Measurements from ENCODE around the gene HDAC4. TPM values are rescaled to one million over a fixed set of nuclear protein-coding genes. Genes with fewer than 3 reads are reported as not detected.
A peak's percentile ranks its signal among the peaks of the same experiment; 100 is the strongest.

The HDAC4 gene
- total RNA-seq, 6 experiments from 2014 or later, result 7.4 to 13.0 (median 9.5) TPM

DNA sequence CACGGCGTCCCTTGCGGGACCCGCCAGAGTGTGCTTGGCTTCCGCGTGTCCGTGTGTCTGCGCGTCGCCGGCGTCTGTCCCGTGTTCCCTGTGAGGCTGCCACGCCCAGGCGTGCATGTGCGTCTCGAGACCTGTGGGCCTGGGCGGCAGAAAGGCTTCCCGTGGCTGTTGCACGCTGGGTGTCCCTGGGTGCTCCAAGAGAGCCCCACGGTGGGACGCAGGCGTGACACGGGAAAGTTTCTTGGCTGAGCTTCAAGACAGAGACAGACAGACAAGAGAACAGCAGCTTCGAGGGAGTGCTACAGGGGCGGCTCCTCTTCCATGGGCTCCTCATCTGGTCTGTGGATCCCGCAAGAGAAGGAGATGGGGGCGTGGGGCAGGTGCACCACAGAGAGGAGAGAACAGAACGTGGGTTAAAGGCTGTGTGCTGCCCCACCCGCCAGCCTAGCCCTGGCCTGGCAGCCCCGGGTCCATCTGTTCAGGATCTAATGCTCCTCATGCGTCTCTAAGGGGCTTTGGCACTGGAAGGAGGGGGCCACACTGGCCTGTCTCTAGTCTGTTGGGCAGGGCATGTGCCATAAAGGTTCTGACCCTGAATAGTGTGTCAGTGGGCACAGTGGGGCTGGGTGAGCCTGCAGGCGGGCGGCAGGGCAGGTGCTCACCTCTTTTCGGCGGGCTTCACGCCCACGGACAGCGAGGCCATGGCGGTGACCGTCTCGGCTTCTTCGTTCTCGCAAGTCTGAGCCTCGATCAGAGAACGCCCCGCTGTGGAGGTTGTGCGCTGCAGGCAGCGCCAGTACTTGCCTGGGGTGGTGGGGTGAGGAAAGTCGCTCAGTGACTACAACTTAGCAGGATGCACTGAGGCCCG is 347.8 kb downstream of the HDAC4 start:
- Mint-ChIP-seq H3K9me3 (no peaks in the 10 kb centered on the region), H3K36me3 (ENCODE audit: low read depth) (peaks cover 5% of the 10 kb centered on the region; the same call in 1 of the 2 replicates), H3K27me3 (ENCODE audit: insufficient read depth) (no peaks in the 10 kb centered on the region; the same call in 1 of the 2 replicates), H3K4me1 (ENCODE audit: low read depth) (peaks cover 5% of the 10 kb centered on the region; the same call in 1 of the 2 replicates), H3K27ac (no peak overlapping the region), H3K4me3 (no peak overlapping the region)
- TF ChIP-seq, protein P1, sequence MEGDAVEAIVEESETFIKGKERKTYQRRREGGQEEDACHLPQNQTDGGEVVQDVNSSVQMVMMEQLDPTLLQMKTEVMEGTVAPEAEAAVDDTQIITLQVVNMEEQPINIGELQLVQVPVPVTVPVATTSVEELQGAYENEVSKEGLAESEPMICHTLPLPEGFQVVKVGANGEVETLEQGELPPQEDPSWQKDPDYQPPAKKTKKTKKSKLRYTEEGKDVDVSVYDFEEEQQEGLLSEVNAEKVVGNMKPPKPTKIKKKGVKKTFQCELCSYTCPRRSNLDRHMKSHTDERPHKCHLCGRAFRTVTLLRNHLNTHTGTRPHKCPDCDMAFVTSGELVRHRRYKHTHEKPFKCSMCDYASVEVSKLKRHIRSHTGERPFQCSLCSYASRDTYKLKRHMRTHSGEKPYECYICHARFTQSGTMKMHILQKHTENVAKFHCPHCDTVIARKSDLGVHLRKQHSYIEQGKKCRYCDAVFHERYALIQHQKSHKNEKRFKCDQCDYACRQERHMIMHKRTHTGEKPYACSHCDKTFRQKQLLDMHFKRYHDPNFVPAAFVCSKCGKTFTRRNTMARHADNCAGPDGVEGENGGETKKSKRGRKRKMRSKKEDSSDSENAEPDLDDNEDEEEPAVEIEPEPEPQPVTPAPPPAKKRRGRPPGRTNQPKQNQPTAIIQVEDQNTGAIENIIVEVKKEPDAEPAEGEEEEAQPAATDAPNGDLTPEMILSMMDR (IDR thresholded peaks at IDR 0.05), result no peak
- DNase-seq, result no peak

DNA sequence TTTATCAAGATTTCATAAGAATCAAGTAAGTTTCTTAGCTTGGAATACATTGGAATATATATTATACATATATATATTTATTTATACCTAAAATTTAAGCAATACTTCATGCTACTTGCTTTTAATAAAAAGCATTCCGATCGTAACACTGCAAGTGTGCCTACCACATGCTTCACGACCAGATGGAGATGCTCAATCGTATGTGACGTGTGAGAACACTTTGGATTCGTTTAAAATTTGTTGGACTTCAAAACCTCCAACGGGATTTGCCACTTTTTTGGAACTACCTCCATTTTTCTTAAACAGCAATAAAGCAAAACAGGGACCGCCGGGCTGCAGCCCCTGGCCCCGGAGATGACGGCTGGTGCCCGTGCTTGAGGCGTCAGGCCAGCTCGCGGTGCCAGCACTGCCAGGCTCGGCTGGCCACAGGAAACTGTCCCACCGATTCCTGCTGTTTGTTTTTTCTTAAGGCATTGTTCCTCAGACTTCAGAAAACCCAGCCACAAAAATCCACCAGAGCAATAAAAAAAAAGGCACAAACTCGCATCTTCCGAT is 348.9 kb downstream of the HDAC4 start:
- no peak for DNase-seq
- Mint-ChIP-seq H3K36me3 (ENCODE audit: low read depth) (peaks cover 5% of the 10 kb centered on the region; the same call in 1 of the 2 replicates), H3K9me3 (no peaks in the 10 kb centered on the region), H3K27me3 (ENCODE audit: insufficient read depth) (no peaks in the 10 kb centered on the region; the same call in 1 of the 2 replicates), H3K4me1 (ENCODE audit: low read depth) (peaks cover 5% of the 10 kb centered on the region; the same call in 1 of the 2 replicates), H3K27ac (no peak overlapping the region), H3K4me3 (no peak overlapping the region)
- TF ChIP-seq, protein P1 (IDR thresholded peaks at IDR 0.05), result no peak

DNA sequence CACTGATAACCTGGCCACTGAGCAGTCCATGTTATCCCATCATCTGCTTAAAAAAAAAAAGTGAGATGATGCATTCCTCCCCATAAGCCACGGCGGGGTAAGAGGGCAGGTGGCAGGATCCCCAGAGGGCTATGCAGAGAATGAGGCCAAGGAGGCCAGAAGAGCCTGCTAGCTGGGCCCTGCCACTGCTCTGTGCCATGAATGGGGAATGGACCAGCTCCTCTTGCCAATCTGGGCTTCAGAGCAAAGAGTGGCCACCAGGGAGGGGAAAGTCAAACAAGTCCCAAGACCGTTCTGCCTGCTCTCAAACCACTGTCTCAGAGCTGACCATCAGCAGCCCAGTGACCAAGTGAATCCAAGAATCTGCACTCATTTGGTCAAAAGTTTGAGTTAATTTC is 350.6 kb downstream of the HDAC4 start:
- DNase-seq, result no peak
- H3K27ac Mint-ChIP-seq, result no peak overlapping the region

DNA sequence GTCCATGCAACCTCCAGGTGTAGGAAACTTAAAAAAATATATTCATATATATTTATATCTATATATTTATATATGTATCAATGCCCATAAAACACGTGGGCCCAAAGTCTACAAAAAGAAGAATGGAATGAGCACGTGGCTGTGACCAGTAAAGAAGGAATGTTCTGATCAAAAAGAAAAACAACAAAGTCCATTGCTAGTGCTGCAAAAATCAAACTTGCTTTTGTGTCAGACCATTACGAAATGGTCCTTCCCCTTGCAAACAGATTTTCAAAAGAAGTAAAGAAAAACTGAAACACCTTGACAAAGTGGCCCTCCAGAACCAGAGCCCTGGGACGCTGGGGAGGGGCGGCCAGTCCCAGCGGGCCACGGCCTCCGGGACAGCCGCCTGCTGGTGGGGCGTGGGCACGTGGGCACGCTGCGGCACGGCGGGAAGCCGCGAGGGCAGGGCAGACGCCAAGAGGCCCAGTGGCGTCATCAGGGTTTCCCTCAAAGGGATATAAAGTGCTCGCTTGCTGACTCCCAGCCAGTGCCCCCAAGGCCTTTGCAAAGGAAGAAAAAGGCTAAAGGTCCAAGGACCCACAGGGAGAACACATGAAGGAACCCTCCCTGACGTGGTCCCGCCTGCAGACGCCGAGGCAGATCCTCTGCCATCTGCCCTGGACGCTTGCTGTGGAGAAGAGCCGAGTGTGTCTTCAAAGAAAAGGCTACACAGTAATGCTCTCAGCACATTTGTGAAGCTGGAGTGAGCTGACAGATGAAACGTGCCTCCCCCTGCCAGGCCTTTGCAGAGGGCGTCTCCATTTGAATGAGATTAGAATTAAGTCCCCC is 351.2 kb downstream of the HDAC4 start:
- H3K9me3 Mint-ChIP-seq, result no peaks in the 10 kb centered on the region
- H3K36me3 Mint-ChIP-seq (ENCODE audit: low read depth), result no peaks in the 10 kb centered on the region
- no peak overlapping the region for H3K27ac Mint-ChIP-seq
- peak; percentile 12 for DNase-seq
- no peaks in the 10 kb centered on the region; the same call in 1 of the 2 replicates for H3K27me3 Mint-ChIP-seq (ENCODE audit: insufficient read depth)
- H3K4me1 Mint-ChIP-seq (ENCODE audit: low read depth), result peaks cover 5% of the 10 kb centered on the region; the same call in 1 of the 2 replicates
- H3K4me3 Mint-ChIP-seq, result no peak overlapping the region
- TF ChIP-seq, protein P1 (IDR thresholded peaks at IDR 0.05), result no peak

More for the DNA sequence above, 350.6 kb downstream of the HDAC4 start:
- Mint-ChIP-seq H3K9me3 (no peaks in the 10 kb centered on the region), H3K4me3 (no peak overlapping the region), H3K36me3 (ENCODE audit: low read depth) (peaks cover 4% of the 10 kb centered on the region; the same call in 1 of the 2 replicates), H3K27me3 (ENCODE audit: insufficient read depth) (no peaks in the 10 kb centered on the region; the same call in 1 of the 2 replicates), H3K4me1 (ENCODE audit: low read depth) (peaks cover 5% of the 10 kb centered on the region; the same call in 1 of the 2 replicates)
- TF ChIP-seq, protein P1 (IDR thresholded peaks at IDR 0.05), result no peak

DNA sequence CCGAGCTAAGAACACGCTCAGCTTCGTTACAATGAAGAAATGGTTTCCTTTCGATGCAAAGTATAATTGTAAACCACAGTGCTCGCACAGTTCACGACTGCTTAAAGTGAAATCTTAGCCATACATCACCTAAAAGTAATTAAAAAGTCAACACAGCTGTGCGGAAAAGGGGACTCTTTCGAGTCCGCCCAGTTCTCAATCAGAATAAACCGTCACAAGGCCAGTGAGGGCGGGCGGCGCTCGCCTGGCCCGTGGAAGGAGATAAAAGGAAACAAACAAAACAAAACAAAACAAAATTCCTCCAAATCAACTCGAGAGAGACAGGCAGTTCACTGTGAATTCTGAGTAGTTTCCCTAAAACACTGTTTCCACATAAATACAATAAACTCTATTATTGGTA is 352.1 kb downstream of the HDAC4 start:
- H3K9me3 Mint-ChIP-seq, result no peaks in the 10 kb centered on the region
- TF ChIP-seq, protein P1 (IDR thresholded peaks at IDR 0.05), result no peak
- H3K4me1 Mint-ChIP-seq (ENCODE audit: low read depth), result peaks cover 5% of the 10 kb centered on the region; the same call in 1 of the 2 replicates
- no peaks in the 10 kb centered on the region; the same call in 1 of the 2 replicates for H3K27me3 Mint-ChIP-seq (ENCODE audit: insufficient read depth)
- no peak for DNase-seq
- H3K27ac Mint-ChIP-seq, result no peak overlapping the region
- H3K4me3 Mint-ChIP-seq, result no peak overlapping the region
- no peaks in the 10 kb centered on the region for H3K36me3 Mint-ChIP-seq (ENCODE audit: low read depth)
